HG03520 (cell line): ENCODE results near the gene SNRNP35.
"Not testable (repeated sequence)": the region's sequence is repeated elsewhere in the genome, so short reads cannot be mapped to it uniquely, and the experiment has no call there.

Source experiments
- ATAC-seq: cut with Tn5 transposase; IDR thresholded peaks from one replicate; pipeline ENCODE4 v1.9.1; 2021; ENCODE audit warnings: mild to moderate bottlenecking, moderate library complexity; ENCODE audit not compliant: unreplicated experiment

Gene SNRNP35

DNA sequence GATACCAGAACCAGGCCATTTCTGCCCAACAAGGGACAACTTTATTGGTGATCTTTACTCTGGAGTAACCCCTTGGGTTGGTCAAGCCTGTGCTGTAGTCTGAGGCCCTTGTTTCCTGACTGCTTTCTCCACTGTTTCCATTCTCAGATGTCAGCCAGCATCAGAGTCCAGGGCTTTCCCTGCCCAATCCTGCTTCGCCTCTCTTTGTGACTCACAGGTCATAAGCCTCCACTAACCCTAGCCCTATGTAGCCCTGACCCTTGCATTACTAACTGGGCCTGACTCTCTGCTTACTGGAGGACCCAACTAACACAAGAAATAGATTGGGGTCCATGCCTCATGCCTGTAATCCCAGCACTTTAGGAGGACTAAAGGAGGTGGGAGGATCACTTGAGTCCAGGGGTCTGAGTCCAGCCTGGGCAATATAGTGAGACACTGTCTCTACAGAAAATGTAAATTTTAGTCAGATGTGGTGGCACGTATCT lies 8.6 kb upstream of the SNRNP35 start:
- ATAC-seq = no peak

DNA sequence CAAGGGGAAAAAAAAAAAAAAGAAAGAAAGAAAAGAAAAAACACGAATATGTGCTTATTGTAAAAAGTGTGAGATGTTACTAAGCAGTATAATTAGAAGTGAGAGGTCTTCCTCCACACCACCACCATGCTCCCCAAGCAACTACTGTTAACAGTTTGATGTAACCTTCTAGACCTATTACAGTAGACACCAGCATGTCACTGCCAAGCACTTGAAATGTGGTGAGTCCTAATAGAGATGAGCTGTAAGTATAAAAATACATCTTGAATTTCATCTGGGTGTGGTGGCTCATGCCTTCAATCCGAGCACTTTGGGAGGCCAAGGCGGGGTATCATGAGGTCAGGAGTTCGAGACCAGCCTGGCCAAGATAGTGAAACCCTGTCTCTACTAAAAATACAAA lies 8.1 kb upstream of the SNRNP35 start:
- ATAC-seq = no peak

DNA sequence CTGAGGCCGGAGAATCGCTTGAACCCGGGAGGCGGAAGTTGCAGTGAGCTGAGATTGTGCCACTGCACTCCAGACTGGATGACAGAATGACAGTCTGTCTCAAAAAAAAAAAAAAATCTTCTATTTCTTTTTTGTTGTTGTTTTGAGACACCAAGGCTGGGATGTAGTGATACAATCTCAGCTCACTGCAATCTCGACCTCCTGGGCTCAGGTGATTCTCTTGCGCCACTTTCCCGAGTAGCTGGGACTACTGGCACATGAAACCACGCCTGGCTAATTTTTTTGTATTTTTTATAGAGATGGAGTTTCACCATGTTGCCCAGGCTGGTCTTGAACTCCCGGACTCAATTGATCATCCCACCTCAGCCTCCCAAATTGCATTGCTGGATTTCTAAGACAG lies 7.3 kb upstream of the SNRNP35 start:
- no peak for ATAC-seq

- ATAC-seq = not testable (repeated sequence)
Measured at GRCh38 chr12:123452276-123452550, 5.7 kb upstream of the SNRNP35 start.

- no peak for ATAC-seq
Measured at GRCh38 chr12:123453165-123453564, 4.8 kb upstream of the SNRNP35 start.

GRCh38 chr12:123463174-123463573 lies 5.2 kb downstream of the SNRNP35 start:
- ATAC-seq = not testable (repeated sequence)

GRCh38 chr12:123465084-123465483 lies 7.1 kb downstream of the SNRNP35 start:
- no peak for ATAC-seq

- no peak for ATAC-seq
Measured at GRCh38 chr12:123468786-123469185, 10.8 kb downstream of the SNRNP35 start.

GRCh38 chr12:123469978-123470377 lies 12.0 kb downstream of the SNRNP35 start:
- ATAC-seq = no peak

GRCh38 chr12:123471374-123472068 lies 13.6 kb downstream of the SNRNP35 start:
- no peak for ATAC-seq

GRCh38 chr12:123472438-123472849 lies 14.5 kb downstream of the SNRNP35 start:
- no peak for ATAC-seq

DNA sequence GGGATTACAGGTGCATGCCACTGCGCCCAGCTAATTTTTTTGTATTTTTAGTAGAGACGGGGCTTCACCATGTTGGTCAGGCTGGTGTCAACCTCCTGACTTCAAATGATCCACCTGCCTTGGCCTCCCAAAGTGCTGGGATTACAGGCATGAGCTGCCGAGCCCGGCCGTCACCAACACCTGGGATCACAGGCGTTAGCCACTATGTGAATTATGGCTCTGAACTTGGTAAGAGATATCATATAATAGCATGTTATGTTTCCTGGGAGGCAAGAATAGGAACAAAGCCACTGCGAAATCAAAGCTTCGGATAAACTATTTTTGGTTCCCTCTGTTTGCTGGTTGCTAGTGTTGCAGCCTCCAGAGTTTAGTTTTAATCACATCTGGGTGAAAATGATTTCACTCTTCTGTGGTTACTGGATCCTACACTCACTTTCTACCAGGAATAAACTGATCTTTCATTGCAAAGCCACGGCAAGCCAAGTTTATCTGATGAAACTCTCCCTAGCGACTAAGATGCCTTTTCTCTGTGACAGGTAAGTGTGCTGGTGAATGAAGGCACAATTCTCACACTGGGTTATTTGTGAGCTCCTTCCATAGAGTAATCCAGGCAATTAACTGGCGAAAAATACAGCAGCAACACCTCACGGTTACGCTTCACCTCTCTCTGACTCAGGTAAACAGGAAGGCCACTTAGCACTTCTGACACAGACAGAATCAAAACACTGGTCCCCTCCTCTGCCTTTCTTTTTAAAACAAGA lies 16.7 kb downstream of the SNRNP35 start:
- ATAC-seq = no peak

GRCh38 chr12:123475246-123475703 lies 17.3 kb downstream of the SNRNP35 start:
- no peak for ATAC-seq

GRCh38 chr12:123478069-123478468 lies 20.1 kb downstream of the SNRNP35 start:
- ATAC-seq = no peak

GRCh38 chr12:123478762-123479161 lies 20.8 kb downstream of the SNRNP35 start:
- no peak for ATAC-seq

GRCh38 chr12:123479442-123480180 lies 21.7 kb downstream of the SNRNP35 start:
- ATAC-seq = no peak

DNA sequence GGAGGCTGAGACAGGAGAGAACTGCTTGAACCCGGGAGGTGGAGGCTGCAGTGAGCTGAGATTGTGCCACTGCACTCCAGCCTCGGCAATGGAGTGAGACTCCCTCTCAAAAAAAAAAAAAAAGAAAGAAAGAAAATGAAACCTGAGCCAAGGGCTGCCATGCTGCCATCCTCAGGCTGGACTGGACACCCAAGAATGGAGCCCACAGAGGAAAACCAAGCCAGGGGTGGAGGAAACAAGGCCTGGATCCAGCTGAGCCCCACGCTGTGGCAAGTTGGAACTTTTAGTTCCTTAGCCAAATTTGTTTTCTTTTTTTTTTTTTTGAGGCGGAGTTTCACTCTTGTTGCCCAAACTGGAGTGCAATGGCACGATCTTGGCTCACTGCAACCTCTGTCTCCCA lies 23.3 kb downstream of the SNRNP35 start:
- ATAC-seq = not testable (repeated sequence)

DNA sequence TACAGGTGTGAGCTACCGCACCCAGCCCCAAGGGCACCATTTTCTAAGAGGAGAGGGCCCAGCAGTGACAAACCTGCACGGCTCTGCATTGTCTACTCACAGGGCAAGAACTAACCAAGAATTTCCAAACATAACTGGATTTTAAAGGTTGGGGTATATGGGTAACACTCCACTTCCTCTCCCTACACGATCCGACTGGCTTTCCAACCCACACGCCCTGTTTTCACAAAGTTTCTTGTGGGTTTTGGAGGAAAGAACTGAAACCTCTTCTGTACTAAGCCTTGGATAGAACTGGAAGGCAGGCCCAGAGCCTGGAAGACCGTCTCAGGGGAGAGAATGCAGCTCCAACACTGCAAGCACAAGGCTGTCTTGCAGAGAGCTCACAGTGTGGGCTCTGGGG lies 24.9 kb downstream of the SNRNP35 start:
- no peak for ATAC-seq

- no peak for ATAC-seq
Measured at GRCh38 chr12:123483602-123484248, 25.8 kb downstream of the SNRNP35 start.

- ATAC-seq = no peak
Measured at GRCh38 chr12:123485756-123486155, 27.8 kb downstream of the SNRNP35 start.

DNA sequence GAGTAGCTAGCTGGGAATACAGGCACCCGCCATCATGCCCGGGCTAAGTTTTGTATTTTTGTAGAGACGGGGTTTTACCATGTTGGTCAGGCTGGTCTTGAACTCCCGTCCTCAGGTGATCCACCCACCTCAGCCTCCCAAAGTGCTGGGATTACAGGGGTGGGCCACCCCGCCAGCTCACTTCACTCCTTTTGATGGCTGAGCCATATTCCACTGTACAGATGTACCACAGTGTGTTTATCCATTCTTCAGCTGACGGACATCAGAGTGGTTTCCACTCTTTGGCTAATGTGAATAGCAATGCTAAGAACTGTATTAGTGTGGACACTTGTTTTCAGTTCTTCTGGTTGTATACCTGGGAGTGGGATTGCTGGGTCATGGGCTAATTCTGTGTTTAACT lies 29.5 kb downstream of the SNRNP35 start:
- ATAC-seq = no peak
